ENCODE data around the gene FER.
"Not testable (repeated sequence)": the region's sequence is repeated elsewhere in the genome, so short reads cannot be mapped to it uniquely, and the experiment has no call there.

The FER gene

DNA sequence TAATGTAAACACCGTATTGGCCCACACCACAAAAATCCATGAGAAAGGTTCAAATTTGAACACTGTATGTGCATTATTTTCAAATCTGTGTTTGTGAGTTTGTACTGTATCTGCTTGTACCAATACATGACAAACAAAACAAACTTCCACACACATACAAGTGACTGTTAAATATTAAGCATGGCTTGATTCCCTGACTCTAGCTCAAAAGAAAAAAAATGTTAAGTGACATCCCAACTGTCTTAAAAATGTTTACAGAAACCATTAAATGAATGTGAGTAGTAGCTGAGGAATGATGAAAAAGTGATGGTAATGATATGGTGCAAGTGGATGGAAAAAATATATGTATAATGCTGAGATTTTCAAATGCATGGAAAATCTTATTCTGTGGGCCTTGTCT lies 302.6 kb downstream of the FER start:
- not testable (repeated sequence) for H3K4me3 ChIP-seq (ENCODE audit: low read length); H3K27me3 ChIP-seq (ENCODE audit: insufficient read depth, low read length); H3K9ac ChIP-seq (ENCODE audit: low read depth, low read length); H3K4me1 ChIP-seq (ENCODE audit: insufficient read depth, low read length); H3K9me3 ChIP-seq (ENCODE audit: insufficient read depth, low read depth, low read length); H3K27ac ChIP-seq (ENCODE audit: low read length); H3K36me3 ChIP-seq (ENCODE audit: insufficient read depth, low read depth, low read length)

GRCh38 chr5:109052216-109052615 lies 304.5 kb downstream of the FER start:
- not testable (repeated sequence) for H3K27ac ChIP-seq (ENCODE audit: low read length); H3K4me3 ChIP-seq (ENCODE audit: low read length); H3K27me3 ChIP-seq (ENCODE audit: insufficient read depth, low read length); H3K4me1 ChIP-seq (ENCODE audit: insufficient read depth, low read length); H3K9me3 ChIP-seq (ENCODE audit: insufficient read depth, low read depth, low read length); H3K36me3 ChIP-seq (ENCODE audit: insufficient read depth, low read depth, low read length); H3K9ac ChIP-seq (ENCODE audit: low read depth, low read length)

- Histone ChIP-seq H3K9me3 (ENCODE audit: insufficient read depth, low read depth, low read length) (no peaks in the 10 kb centered on the region), H3K27ac (ENCODE audit: low read length) (no peak overlapping the region), H3K36me3 (ENCODE audit: insufficient read depth, low read depth, low read length) (no peaks in the 10 kb centered on the region), H3K27me3 (ENCODE audit: insufficient read depth, low read length) (no peaks in the 10 kb centered on the region), H3K4me3 (ENCODE audit: low read length) (no peak overlapping the region), H3K9ac (ENCODE audit: low read depth, low read length) (no peak overlapping the region), H3K4me1 (ENCODE audit: insufficient read depth, low read length) (no peaks in the 10 kb centered on the region)
Observed at GRCh38 chr5:109053995-109054417, 306.3 kb downstream of the FER start.

DNA sequence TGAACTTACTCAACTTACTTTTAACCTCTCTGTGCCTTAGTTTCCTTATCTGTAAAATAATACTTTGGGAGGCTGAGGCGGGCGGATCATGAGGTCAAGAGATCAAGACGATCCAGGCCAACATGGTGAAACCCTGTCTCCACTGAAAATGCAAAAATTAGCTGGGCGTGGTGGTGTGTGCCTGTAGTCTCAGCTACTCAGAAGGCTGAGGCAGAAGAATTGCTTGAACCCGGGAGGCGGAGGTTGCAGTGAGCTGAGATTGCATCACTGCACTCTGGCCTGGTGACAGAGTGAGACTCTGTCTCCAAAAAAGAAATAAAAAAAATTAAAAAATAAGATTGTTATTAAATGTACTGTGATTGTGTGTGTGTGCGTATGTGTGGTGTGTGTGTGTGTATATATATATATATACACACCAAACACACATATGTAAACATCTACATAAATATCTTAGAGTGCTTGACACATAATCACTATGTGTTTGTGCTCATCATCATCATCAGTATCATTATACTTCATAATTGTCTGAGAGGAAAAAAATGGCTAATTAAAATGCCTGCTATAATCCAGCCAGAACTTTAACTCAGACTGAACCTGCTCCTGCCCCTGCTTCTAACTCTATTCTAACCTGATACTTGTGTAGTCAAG lies 312.8 kb downstream of the FER start:
- no peaks in the 10 kb centered on the region for H3K27me3 ChIP-seq (ENCODE audit: insufficient read depth, low read length)
- H3K4me3 ChIP-seq (ENCODE audit: low read length) = no peak overlapping the region
- H3K4me1 ChIP-seq (ENCODE audit: insufficient read depth, low read length) = peaks cover 2% of the 10 kb centered on the region; the same call in 1 of the 2 replicates
- H3K27ac ChIP-seq (ENCODE audit: low read length) = no peak overlapping the region
- no peaks in the 10 kb centered on the region for H3K36me3 ChIP-seq (ENCODE audit: insufficient read depth, low read depth, low read length)
- H3K9me3 ChIP-seq (ENCODE audit: insufficient read depth, low read depth, low read length) = no peaks in the 10 kb centered on the region
- H3K9ac ChIP-seq (ENCODE audit: low read depth, low read length) = no peak overlapping the region

GRCh38 chr5:109062664-109063063 lies 315.0 kb downstream of the FER start:
- Histone ChIP-seq H3K27ac (ENCODE audit: low read length) (no peak overlapping the region), H3K36me3 (ENCODE audit: insufficient read depth, low read depth, low read length) (no peaks in the 10 kb centered on the region), H3K9me3 (ENCODE audit: insufficient read depth, low read depth, low read length) (no peaks in the 10 kb centered on the region), H3K9ac (ENCODE audit: low read depth, low read length) (no peak overlapping the region), H3K27me3 (ENCODE audit: insufficient read depth, low read length) (no peaks in the 10 kb centered on the region), H3K4me1 (ENCODE audit: insufficient read depth, low read length) (peaks cover 2% of the 10 kb centered on the region; the same call in 1 of the 2 replicates), H3K4me3 (ENCODE audit: low read length) (no peak overlapping the region)

GRCh38 chr5:109063223-109063622 lies 315.5 kb downstream of the FER start:
- H3K4me3 ChIP-seq (ENCODE audit: low read length) = no peak overlapping the region
- H3K9ac ChIP-seq (ENCODE audit: low read depth, low read length) = no peak overlapping the region
- no peaks in the 10 kb centered on the region for H3K36me3 ChIP-seq (ENCODE audit: insufficient read depth, low read depth, low read length)
- peaks cover 2% of the 10 kb centered on the region; the same call in 1 of the 2 replicates for H3K4me1 ChIP-seq (ENCODE audit: insufficient read depth, low read length)
- no peaks in the 10 kb centered on the region for H3K9me3 ChIP-seq (ENCODE audit: insufficient read depth, low read depth, low read length)
- no peak overlapping the region for H3K27ac ChIP-seq (ENCODE audit: low read length)
- H3K27me3 ChIP-seq (ENCODE audit: insufficient read depth, low read length) = no peaks in the 10 kb centered on the region

DNA sequence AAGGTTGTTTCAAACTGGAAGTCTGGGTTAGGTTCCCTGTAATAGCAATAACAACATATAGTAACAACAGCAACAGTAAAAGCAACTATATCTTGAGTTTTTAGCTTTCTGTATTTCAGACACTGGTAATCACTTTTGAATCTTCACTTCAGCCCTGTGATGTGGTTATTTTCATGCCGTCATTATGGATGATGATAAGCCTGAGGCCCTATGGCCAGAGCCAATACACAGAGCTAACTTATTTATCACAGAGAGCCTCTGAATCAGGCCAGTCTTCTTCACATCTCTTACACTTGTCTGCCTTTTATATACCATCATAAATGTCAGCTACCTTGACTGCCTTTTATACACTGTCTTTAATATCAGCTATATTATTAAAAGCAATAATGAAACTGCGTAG lies 329.0 kb downstream of the FER start:
- Histone ChIP-seq H3K36me3 (ENCODE audit: insufficient read depth, low read depth, low read length) (no peaks in the 10 kb centered on the region), H3K27ac (ENCODE audit: low read length) (no peak overlapping the region), H3K9me3 (ENCODE audit: insufficient read depth, low read depth, low read length) (no peaks in the 10 kb centered on the region), H3K27me3 (ENCODE audit: insufficient read depth, low read length) (no peaks in the 10 kb centered on the region), H3K4me1 (ENCODE audit: insufficient read depth, low read length) (no peaks in the 10 kb centered on the region), H3K9ac (ENCODE audit: low read depth, low read length) (no peak overlapping the region), H3K4me3 (ENCODE audit: low read length) (no peak overlapping the region)

- no peaks in the 10 kb centered on the region for H3K36me3 ChIP-seq (ENCODE audit: insufficient read depth, low read depth, low read length)
- no peaks in the 10 kb centered on the region for H3K4me1 ChIP-seq (ENCODE audit: insufficient read depth, low read length)
- H3K27ac ChIP-seq (ENCODE audit: low read length) = no peak overlapping the region
- no peak overlapping the region for H3K9ac ChIP-seq (ENCODE audit: low read depth, low read length)
- no peak overlapping the region for H3K4me3 ChIP-seq (ENCODE audit: low read length)
- H3K27me3 ChIP-seq (ENCODE audit: insufficient read depth, low read length) = no peaks in the 10 kb centered on the region
- no peaks in the 10 kb centered on the region for H3K9me3 ChIP-seq (ENCODE audit: insufficient read depth, low read depth, low read length)
Observed at GRCh38 chr5:109078448-109078847, 330.8 kb downstream of the FER start.

DNA sequence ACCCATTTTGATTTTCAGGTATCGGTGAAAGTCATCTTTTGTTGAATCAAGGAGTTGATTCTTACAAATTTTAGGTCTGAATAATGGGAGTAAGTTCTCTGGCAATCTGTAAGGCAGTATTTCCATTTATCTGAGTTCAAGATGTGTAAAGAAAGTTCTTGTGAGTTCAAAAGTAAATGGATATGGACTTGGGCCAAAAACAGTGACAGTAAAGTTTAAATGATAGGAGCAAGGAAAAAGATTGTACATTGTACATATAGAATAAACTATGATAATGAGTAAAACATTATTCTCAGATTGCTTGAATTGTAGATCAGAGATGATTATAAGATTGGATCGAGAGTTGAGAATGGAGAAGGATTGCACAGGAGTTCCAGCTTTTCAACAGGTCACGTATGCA lies 332.8 kb downstream of the FER start:
- Histone ChIP-seq H3K27ac (ENCODE audit: low read length) (no peak overlapping the region), H3K9ac (ENCODE audit: low read depth, low read length) (no peak overlapping the region), H3K4me3 (ENCODE audit: low read length) (no peak overlapping the region), H3K36me3 (ENCODE audit: insufficient read depth, low read depth, low read length) (no peaks in the 10 kb centered on the region), H3K27me3 (ENCODE audit: insufficient read depth, low read length) (no peaks in the 10 kb centered on the region), H3K4me1 (ENCODE audit: insufficient read depth, low read length) (no peaks in the 10 kb centered on the region), H3K9me3 (ENCODE audit: insufficient read depth, low read depth, low read length) (no peaks in the 10 kb centered on the region)

DNA sequence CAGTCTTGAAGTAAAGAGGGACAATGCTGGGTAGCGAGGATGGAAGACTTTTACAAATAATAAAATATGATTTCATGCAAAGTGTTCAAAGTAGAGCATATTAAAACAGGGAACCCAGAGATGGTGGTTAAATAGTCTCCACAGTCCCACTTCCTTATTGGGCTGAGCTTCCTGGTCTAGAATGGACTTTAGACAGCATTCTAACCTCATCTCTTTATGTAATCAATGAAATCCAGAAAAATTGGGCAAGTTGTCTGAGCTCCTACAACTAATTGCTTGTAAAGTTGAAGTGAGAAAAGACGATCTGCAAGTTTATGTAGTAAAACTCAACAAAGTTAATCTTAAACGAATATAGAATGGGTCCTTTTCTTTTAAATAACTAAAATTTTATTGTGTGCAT lies 333.2 kb downstream of the FER start:
- H3K36me3 ChIP-seq (ENCODE audit: insufficient read depth, low read depth, low read length) = no peaks in the 10 kb centered on the region
- H3K9ac ChIP-seq (ENCODE audit: low read depth, low read length) = no peak overlapping the region
- H3K9me3 ChIP-seq (ENCODE audit: insufficient read depth, low read depth, low read length) = no peaks in the 10 kb centered on the region
- no peak overlapping the region for H3K4me3 ChIP-seq (ENCODE audit: low read length)
- no peaks in the 10 kb centered on the region for H3K27me3 ChIP-seq (ENCODE audit: insufficient read depth, low read length)
- no peak overlapping the region for H3K27ac ChIP-seq (ENCODE audit: low read length)
- no peaks in the 10 kb centered on the region for H3K4me1 ChIP-seq (ENCODE audit: insufficient read depth, low read length)

GRCh38 chr5:109083937-109084336 lies 336.2 kb downstream of the FER start:
- Histone ChIP-seq H3K9me3 (ENCODE audit: insufficient read depth, low read depth, low read length) (no peaks in the 10 kb centered on the region), H3K27me3 (ENCODE audit: insufficient read depth, low read length) (no peaks in the 10 kb centered on the region), H3K4me3 (ENCODE audit: low read length) (no peak overlapping the region), H3K36me3 (ENCODE audit: insufficient read depth, low read depth, low read length) (no peaks in the 10 kb centered on the region), H3K4me1 (ENCODE audit: insufficient read depth, low read length) (no peaks in the 10 kb centered on the region; the same call in 1 of the 2 replicates), H3K27ac (ENCODE audit: low read length) (no peak overlapping the region), H3K9ac (ENCODE audit: low read depth, low read length) (no peak overlapping the region)

DNA sequence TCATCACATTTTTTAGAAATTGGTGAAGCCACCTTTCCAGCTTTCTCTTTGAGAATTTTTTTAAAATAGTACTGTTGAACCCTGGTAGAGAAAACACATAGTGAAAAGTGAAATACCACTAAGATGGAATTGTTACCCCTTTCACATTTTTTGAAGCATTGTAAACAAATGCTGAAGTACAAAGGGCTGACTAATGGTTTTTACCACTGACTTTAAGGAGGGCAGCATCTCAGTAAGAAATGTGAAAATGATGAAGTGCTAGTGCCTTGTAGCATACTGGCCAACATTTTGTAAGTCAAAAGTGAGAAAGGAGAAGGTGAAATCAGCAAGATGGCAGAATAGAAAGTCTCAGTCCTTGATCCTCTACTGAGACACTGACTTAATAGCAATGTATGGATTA lies 341.5 kb downstream of the FER start:
- no peaks in the 10 kb centered on the region for H3K27me3 ChIP-seq (ENCODE audit: insufficient read depth, low read length)
- H3K36me3 ChIP-seq (ENCODE audit: insufficient read depth, low read depth, low read length) = no peaks in the 10 kb centered on the region
- no peak overlapping the region for H3K9ac ChIP-seq (ENCODE audit: low read depth, low read length)
- H3K4me3 ChIP-seq (ENCODE audit: low read length) = no peak overlapping the region
- no peak overlapping the region for H3K27ac ChIP-seq (ENCODE audit: low read length)
- H3K9me3 ChIP-seq (ENCODE audit: insufficient read depth, low read depth, low read length) = no peaks in the 10 kb centered on the region
- no peaks in the 10 kb centered on the region; the same call in 1 of the 2 replicates for H3K4me1 ChIP-seq (ENCODE audit: insufficient read depth, low read length)

Data from iPS-20b (cell line).